SU-DHL-6 (cell line): Measurements from ENCODE around the gene KRTAP4-3.
"Not testable (repeated sequence)": the region's sequence is repeated elsewhere in the genome, so short reads cannot be mapped to it uniquely, and the experiment has no call there.

Experiments used
- EZH2phosphoT487 ChIP-seq: fragments of 200-600 bp; sonication (generic), shearing (Covaris generic); conservative IDR thresholded peaks from 2 replicates; pipeline ENCODE4 v1.6.1; 2018; ENCODE audit warnings: mild to moderate bottlenecking, antibody characterized with exemption, low read length, moderate library complexity, mixed read lengths
- TF ChIP-seq, protein P1 (sequence below): fragments of 200-600 bp; sonication (generic); IDR thresholded peaks from one replicate; pipeline ENCODE4 v1.5.1; 2017; ENCODE audit warnings: antibody characterized with exemption, mild to moderate bottlenecking, low read length, moderate library complexity; ENCODE audit not compliant: insufficient read depth, poor library complexity, severe bottlenecking

GRCh38 chr17:41123292-41123990, 44.6 kb downstream of the KRTAP4-3 start:
- TF ChIP-seq, protein P1, sequence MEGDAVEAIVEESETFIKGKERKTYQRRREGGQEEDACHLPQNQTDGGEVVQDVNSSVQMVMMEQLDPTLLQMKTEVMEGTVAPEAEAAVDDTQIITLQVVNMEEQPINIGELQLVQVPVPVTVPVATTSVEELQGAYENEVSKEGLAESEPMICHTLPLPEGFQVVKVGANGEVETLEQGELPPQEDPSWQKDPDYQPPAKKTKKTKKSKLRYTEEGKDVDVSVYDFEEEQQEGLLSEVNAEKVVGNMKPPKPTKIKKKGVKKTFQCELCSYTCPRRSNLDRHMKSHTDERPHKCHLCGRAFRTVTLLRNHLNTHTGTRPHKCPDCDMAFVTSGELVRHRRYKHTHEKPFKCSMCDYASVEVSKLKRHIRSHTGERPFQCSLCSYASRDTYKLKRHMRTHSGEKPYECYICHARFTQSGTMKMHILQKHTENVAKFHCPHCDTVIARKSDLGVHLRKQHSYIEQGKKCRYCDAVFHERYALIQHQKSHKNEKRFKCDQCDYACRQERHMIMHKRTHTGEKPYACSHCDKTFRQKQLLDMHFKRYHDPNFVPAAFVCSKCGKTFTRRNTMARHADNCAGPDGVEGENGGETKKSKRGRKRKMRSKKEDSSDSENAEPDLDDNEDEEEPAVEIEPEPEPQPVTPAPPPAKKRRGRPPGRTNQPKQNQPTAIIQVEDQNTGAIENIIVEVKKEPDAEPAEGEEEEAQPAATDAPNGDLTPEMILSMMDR = not testable (repeated sequence)
- not testable (repeated sequence) for TF ChIP-seq EZH2phosphoT487
